Stimulated activated CD8-positive, alpha-beta memory T cell treated with anti-CD3 and anti-CD28 coated beads, Interleukin-2, amount 100 ng/mL, for 1 hour (primary cell): ENCODE measurements around the gene CRYGB.
"Not testable (repeated sequence)": the region's sequence is repeated elsewhere in the genome, so short reads cannot be mapped to it uniquely, and the experiment has no call there.

Experiments
- DNase-seq, 2 donors: peaks; one replicate each; pipeline ENCODE4 v3.0.0-alpha.2; 2020; ENCODE audit warnings: low read depth in 2 of 2

Gene CRYGB

DNA sequence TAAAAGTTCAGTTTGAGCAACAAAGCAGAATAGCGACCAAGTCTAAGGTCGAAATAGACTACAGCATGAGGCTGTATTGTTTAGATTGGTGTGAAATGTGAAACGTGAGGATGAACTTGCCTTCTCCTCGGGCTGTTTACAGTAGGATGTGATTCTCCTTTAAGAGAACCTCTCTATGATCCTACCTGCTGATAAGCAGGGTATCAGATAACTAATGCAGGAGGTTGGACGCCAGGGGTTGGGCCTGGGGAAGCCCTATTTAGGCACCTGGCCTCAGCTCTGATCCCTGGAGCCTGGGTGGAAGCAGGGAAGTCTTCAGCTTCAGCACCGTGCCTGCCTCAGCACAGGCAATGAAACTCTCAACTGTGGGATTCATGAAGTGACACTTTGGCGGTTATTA is 33.0 kb downstream of the CRYGB start:
- no peak for DNase-seq

GRCh38 chr2:208112273-208112745 is 33.6 kb downstream of the CRYGB start:
- not testable (repeated sequence) for DNase-seq

DNA sequence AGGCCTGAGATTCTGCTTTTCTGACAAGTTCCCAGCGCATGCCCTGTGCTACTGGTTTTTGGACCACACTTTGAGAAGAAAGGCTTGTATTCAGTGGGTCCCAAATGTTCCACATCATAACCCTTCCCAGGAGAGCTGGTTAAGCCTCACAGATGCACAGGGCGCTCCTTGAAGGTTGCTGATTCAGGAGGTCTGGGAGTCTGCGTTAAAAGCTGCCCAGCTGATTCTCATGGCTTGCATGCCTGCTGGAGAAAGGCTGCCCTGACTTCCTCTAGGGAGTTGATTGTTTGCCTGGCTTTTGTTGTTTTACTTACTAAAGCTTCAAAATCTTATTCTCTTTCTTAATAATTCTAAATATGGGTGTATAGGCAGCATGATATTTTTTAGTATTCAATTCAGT is 42.3 kb downstream of the CRYGB start:
- no peak for DNase-seq

DNA sequence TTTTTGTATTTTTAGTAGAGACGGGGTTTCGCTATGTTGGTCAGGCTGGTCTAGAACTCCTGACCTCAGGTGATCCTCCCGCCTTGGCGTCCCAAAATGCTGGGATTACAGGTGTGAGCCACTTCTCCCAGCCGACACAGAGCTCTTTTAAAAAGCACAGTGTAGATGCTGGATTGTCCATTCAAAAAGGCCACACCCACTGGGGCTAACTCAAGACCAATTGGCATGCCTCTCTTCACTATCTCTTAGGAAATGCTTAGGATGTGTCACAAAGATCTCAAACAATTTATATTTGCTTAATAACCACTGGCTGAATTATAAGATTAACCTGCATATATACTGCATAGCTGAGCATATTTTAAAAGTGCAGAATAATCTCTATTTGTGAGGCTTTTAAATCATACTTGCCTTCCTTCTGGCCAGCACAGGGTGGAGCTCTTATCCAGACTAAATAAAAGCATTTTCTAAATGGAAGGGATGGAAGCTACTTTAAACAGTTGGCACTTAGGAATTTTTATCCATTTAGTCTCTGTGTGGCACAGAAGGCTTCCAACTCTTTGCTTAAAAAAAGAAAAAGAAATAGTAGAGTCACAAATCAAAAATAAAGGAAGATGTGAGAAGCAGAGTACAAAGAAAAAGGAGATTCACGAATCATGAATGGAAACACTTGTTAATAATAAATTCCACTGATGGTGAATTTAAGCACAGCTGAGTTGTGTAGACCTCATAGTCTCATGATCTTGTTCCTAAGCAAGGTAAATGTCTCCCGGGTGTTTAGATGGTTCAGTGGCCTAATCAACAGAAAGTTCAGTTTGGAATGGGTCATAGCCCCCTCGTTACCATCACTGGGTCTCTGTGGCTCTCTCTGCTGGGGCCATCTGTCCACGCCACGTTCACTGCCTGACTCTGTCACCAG is 44.0 kb downstream of the CRYGB start:
- DNase-seq, result no peak

DNA sequence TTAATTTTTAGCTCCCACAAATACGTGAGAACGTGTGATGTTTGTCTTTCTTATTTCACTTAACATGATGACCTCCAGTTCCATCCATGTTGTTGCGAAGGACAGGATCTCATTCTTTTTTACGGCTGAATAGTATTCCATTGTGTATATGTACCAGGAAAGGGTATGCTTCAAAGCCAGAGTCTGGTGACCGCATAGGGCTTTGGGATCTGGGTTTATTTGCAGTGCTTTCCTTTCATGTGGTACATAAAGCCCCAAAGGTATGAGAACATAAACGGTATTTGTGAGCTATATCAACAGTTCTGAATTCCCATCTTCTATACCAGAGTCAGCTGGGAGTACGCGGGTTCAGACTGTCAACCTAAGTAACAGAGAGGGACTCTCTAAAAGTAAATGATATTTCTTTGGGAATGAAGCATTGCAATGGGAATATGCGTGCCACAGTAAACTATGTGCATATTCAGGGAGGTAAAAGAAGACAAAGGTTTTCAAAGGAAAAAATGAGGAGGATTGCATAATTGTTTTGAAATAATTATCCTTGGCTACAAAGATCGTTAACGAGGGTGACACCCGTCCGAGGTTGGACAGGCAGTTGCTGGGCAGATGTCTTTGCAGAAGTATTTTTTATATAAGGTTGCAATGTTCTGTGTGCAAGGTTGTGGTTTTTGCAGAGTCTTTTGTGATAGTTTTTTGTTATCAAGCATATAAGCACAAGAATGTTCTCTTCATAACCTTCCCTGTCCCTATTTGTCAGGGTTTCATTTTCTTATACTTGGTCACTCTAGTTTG is 46.1 kb downstream of the CRYGB start:
- no peak for DNase-seq

DNA sequence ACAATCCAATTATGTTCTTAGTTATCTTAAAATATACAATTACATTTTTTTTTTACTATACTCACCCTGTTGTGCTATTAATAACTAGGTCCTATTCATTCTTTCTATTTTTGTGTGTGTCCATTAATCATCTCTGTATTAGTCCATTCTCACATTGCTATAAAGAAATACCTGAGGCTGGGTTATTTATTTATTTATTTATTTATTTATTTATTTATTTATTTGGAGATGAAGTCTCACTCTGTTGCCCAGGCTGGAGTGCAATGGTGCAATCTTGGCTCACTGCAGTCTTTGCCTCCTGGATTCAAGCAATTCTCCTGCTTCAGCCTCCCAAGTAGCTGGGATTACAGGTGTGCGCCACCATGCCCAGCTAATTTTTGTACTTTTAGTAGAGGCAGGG is 47.3 kb downstream of the CRYGB start:
- DNase-seq, result not testable (repeated sequence)

GRCh38 chr2:208098267-208098666 is 47.7 kb downstream of the CRYGB start:
- DNase-seq, result no peak

DNA sequence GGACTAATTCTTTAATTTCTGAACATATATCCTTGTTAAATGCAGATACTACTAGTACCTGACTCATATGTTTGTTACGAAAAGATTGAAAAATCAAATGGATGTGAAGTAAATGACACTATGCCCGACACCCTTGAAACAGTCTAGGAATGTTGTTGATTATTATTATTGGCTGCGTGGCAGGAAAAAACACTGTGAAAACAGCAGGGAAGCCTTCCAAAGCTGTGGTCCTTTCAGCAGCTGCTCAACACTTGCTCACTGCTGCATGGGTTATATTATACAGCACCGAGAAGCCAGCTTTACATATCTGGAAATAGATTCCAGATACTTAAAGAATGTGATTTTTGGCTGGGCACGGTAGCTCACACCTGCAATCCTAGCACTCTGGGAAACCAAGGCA is 48.2 kb downstream of the CRYGB start:
- DNase-seq, result no peak

DNA sequence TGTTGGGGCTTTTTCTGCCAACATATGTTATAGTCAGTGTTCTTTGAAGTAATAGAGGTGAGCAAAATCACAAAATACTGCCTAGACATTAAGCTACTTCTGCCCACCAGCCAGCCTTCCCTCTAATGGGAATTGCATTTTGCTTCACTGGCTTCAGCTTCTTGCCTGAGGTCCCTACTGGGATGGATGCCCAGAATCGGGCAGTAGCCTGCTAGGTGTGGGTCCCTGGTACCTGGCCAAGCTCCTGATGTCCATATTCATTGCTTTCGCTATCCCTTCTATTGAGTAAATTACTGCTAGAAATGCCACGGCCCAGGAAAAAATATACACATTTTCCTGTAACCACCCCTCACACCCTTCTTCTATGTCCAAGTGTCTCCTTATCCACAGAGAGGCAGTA is 48.6 kb downstream of the CRYGB start:
- no peak for DNase-seq

GRCh38 chr2:208096080-208096479 is 49.9 kb downstream of the CRYGB start:
- DNase-seq, result no peak

GRCh38 chr2:208093128-208093527 is 52.8 kb downstream of the CRYGB start:
- no peak for DNase-seq
